Measurements from ENCODE around the gene MYO15B. TPM values are rescaled to one million over a fixed set of nuclear protein-coding genes. Genes with fewer than 3 reads are reported as not detected.
A peak's percentile ranks its signal among the peaks of the same experiment; 100 is the strongest.

The MYO15B gene
- total RNA-seq, 1 donor from 2014 or later, result 4.3 TPM

- Histone ChIP-seq H3K4me3 (ENCODE audit: low read depth, low read length) (no peak overlapping the region), H3K36me3 (ENCODE audit: control insufficient read depth, insufficient read depth, low read length) (no peaks in the 10 kb centered on the region), H3K27me3 (ENCODE audit: control insufficient read depth, insufficient read depth, low read length) (peaks cover 2% of the 10 kb centered on the region)
- TF ChIP-seq, protein P1, sequence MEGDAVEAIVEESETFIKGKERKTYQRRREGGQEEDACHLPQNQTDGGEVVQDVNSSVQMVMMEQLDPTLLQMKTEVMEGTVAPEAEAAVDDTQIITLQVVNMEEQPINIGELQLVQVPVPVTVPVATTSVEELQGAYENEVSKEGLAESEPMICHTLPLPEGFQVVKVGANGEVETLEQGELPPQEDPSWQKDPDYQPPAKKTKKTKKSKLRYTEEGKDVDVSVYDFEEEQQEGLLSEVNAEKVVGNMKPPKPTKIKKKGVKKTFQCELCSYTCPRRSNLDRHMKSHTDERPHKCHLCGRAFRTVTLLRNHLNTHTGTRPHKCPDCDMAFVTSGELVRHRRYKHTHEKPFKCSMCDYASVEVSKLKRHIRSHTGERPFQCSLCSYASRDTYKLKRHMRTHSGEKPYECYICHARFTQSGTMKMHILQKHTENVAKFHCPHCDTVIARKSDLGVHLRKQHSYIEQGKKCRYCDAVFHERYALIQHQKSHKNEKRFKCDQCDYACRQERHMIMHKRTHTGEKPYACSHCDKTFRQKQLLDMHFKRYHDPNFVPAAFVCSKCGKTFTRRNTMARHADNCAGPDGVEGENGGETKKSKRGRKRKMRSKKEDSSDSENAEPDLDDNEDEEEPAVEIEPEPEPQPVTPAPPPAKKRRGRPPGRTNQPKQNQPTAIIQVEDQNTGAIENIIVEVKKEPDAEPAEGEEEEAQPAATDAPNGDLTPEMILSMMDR (IDR thresholded peaks at IDR 0.05; ENCODE audit: insufficient read depth, low read length, poor library complexity, severe bottlenecking), result no peak
- DNase-seq (ENCODE audit: low read depth), result no peak
Observed at GRCh38 chr17:75611851-75612429, 24.3 kb downstream of the MYO15B start.

DNA sequence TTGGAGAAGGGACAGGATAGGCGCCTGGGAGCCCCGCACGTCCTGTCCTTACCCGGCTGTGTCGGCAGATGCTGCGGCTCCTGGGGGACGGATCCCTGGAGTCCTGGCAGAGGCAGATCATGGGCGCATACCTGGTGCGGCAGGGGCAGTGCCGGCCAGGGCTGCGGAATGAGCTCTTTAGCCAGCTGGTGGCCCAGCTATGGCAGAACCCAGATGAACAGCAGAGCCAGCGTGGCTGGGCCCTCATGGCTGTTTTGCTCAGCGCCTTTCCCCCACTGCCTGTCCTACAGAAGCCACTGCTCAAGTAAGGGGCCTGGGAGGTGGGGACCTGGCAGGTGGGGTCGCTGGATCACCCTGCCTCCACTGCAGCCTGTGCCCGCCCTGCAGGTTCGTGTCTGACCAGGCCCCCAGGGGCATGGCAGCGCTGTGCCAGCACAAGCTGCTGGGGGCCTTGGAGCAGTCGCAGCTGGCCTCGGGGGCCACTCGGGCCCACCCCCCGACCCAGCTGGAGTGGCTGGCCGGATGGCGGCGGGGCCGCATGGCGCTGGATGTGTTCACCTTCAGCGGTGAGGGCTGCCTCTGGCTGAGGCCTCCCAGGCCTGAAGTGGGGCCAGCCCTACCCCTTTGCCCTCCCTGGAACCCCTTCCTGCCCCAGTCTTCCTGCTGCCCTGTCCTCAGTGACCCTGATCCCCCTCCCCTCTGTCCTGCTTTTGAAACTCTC lies 25.5 kb downstream of the MYO15B start:
- no peak overlapping the region for H3K4me3 ChIP-seq (ENCODE audit: low read depth, low read length)
- no peaks in the 10 kb centered on the region for H3K36me3 ChIP-seq (ENCODE audit: control insufficient read depth, insufficient read depth, low read length)
- TF ChIP-seq, protein P1 (IDR thresholded peaks at IDR 0.05; ENCODE audit: insufficient read depth, low read length, poor library complexity, severe bottlenecking), result no peak
- no peak for DNase-seq (ENCODE audit: low read depth)
- H3K27me3 ChIP-seq (ENCODE audit: control insufficient read depth, insufficient read depth, low read length), result peaks cover 5% of the 10 kb centered on the region

GRCh38 chr17:75614006-75614405 lies 26.4 kb downstream of the MYO15B start:
- Histone ChIP-seq H3K36me3 (ENCODE audit: control insufficient read depth, insufficient read depth, low read length) (no peaks in the 10 kb centered on the region), H3K4me3 (ENCODE audit: low read depth, low read length) (no peak overlapping the region), H3K27me3 (ENCODE audit: control insufficient read depth, insufficient read depth, low read length) (peaks cover 5% of the 10 kb centered on the region)
- DNase-seq (ENCODE audit: low read depth), result no peak
- TF ChIP-seq, protein P1 (IDR thresholded peaks at IDR 0.05; ENCODE audit: insufficient read depth, low read length, poor library complexity, severe bottlenecking), result peak; percentile 29

GRCh38 chr17:75614556-75615270 lies 27.1 kb downstream of the MYO15B start:
- no peaks in the 10 kb centered on the region for H3K36me3 ChIP-seq (ENCODE audit: control insufficient read depth, insufficient read depth, low read length)
- DNase-seq (ENCODE audit: low read depth), result no peak
- H3K27me3 ChIP-seq (ENCODE audit: control insufficient read depth, insufficient read depth, low read length), result peaks cover 8% of the 10 kb centered on the region
- no peak overlapping the region for H3K4me3 ChIP-seq (ENCODE audit: low read depth, low read length)
- TF ChIP-seq, protein P1 (IDR thresholded peaks at IDR 0.05; ENCODE audit: insufficient read depth, low read length, poor library complexity, severe bottlenecking), result no peak

GRCh38 chr17:75615301-75615700 lies 27.7 kb downstream of the MYO15B start:
- no peak for DNase-seq (ENCODE audit: low read depth)
- peaks cover 13% of the 10 kb centered on the region for H3K27me3 ChIP-seq (ENCODE audit: control insufficient read depth, insufficient read depth, low read length)
- no peaks in the 10 kb centered on the region for H3K36me3 ChIP-seq (ENCODE audit: control insufficient read depth, insufficient read depth, low read length)
- TF ChIP-seq, protein P1 (IDR thresholded peaks at IDR 0.05; ENCODE audit: insufficient read depth, low read length, poor library complexity, severe bottlenecking), result no peak
- H3K4me3 ChIP-seq (ENCODE audit: low read depth, low read length), result no peak overlapping the region

Data from kidney epithelial cell (primary cell).